ENCODE results near the gene BMP2K. TPM values are rescaled to one million over a fixed set of nuclear protein-coding genes. Genes with fewer than 3 reads are reported as not detected.

The BMP2K gene
- polyA plus RNA-seq, 1 donor (not counting 4 experiments of a cell fraction or from before 2014, with no cell fraction given): 35.4 TPM

- Histone ChIP-seq H3K9me3 (ENCODE audit: control insufficient read depth, low read depth, low read length) (no peaks in the 10 kb centered on the region), H3K27ac (ENCODE audit: control insufficient read depth, insufficient read depth, low read length) (no peak overlapping the region), H3K27me3 (ENCODE audit: control insufficient read depth, extremely low read depth, insufficient read depth, low read length) (no peaks in the 10 kb centered on the region), H3K4me2 (ENCODE audit: control insufficient read depth, extremely low read depth, insufficient read depth, low read depth, low read length) (no peak overlapping the region), H4K20me1 (ENCODE audit: control insufficient read depth, extremely low read depth, insufficient read depth, low read length) (no peaks in the 10 kb centered on the region), H3K36me3 (ENCODE audit: control insufficient read depth in 2 of 2, extremely low read depth in 1 of 2, insufficient read depth in 2 of 2, low read length in 2 of 2) (no peaks in the 10 kb centered on the region), H3K79me2 (ENCODE audit: control insufficient read depth, insufficient read depth, low read length) (no peaks in the 10 kb centered on the region), H3K4me1 (ENCODE audit: control insufficient read depth, extremely low read depth, insufficient read depth, low read length) (peaks cover 20% of the 10 kb centered on the region), H3K9ac (ENCODE audit: control insufficient read depth, extremely low read depth, insufficient read depth, low read length) (no peak overlapping the region), H2AFZ (ENCODE audit: control insufficient read depth, low read length) (no peak overlapping the region), H3K9me1 (ENCODE audit: control insufficient read depth, extremely low read depth, insufficient read depth, low read length) (no peaks in the 10 kb centered on the region), H3K4me3 (ENCODE audit: control insufficient read depth in 2 of 3, extremely low read depth in 1 of 3, insufficient read depth in 2 of 3, low read depth in 1 of 3, low read length in 3 of 3) (no peak overlapping the region)
- TF ChIP-seq CTCF (optimal IDR thresholded peaks at IDR 0.05 in 1 of 3, IDR thresholded peaks at IDR 0.05 in 1 of 3, conservative IDR thresholded peaks at IDR 0.05 in 1 of 3; ENCODE audit: extremely low read depth in 1 of 3, insufficient read depth in 2 of 3, low read length in 3 of 3): no peak
- TF ChIP-seq EZH2 (IDR thresholded peaks at IDR 0.05; ENCODE audit: low read length): no peak
- FAIRE-seq (peak; percentile 80), DNase-seq (ENCODE audit: low read depth, low spot score) (no peak)
- dilution Hi-C loops (cut with MboI; ENCODE audit: extremely low pct_ligation_motif_present, low sequenced_read_pairs): no loop called here
Observed at GRCh38 chr4:78768452-78769180, 7.5 kb upstream of the BMP2K start.

GRCh38 chr4:78770091-78770642, 6.0 kb upstream of the BMP2K start:
- Histone ChIP-seq H2AFZ (ENCODE audit: control insufficient read depth, low read length) (no peak overlapping the region), H3K4me1 (ENCODE audit: control insufficient read depth, extremely low read depth, insufficient read depth, low read length) (peaks cover 15% of the 10 kb centered on the region), H3K36me3 (ENCODE audit: control insufficient read depth in 2 of 2, extremely low read depth in 1 of 2, insufficient read depth in 2 of 2, low read length in 2 of 2) (no peaks in the 10 kb centered on the region), H3K9me3 (ENCODE audit: control insufficient read depth, low read depth, low read length) (no peaks in the 10 kb centered on the region), H3K9me1 (ENCODE audit: control insufficient read depth, extremely low read depth, insufficient read depth, low read length) (no peaks in the 10 kb centered on the region), H3K27ac (ENCODE audit: control insufficient read depth, insufficient read depth, low read length) (no peak overlapping the region), H3K27me3 (ENCODE audit: control insufficient read depth, extremely low read depth, insufficient read depth, low read length) (no peaks in the 10 kb centered on the region), H3K4me3 (ENCODE audit: control insufficient read depth in 2 of 3, extremely low read depth in 1 of 3, insufficient read depth in 2 of 3, low read depth in 1 of 3, low read length in 3 of 3) (no peak overlapping the region), H3K4me2 (ENCODE audit: control insufficient read depth, extremely low read depth, insufficient read depth, low read depth, low read length) (no peak overlapping the region), H3K79me2 (ENCODE audit: control insufficient read depth, insufficient read depth, low read length) (no peaks in the 10 kb centered on the region), H3K9ac (ENCODE audit: control insufficient read depth, extremely low read depth, insufficient read depth, low read length) (no peak overlapping the region), H4K20me1 (ENCODE audit: control insufficient read depth, extremely low read depth, insufficient read depth, low read length) (no peaks in the 10 kb centered on the region)
- no peak for TF ChIP-seq CTCF (optimal IDR thresholded peaks at IDR 0.05 in 1 of 3, IDR thresholded peaks at IDR 0.05 in 1 of 3, conservative IDR thresholded peaks at IDR 0.05 in 1 of 3; ENCODE audit: extremely low read depth in 1 of 3, insufficient read depth in 2 of 3, low read length in 3 of 3)
- TF ChIP-seq EZH2 (IDR thresholded peaks at IDR 0.05; ENCODE audit: low read length): no peak
- dilution Hi-C loops (cut with MboI; ENCODE audit: extremely low pct_ligation_motif_present, low sequenced_read_pairs): no loop called here
- FAIRE-seq (no peak), DNase-seq (ENCODE audit: low read depth, low spot score) (no peak)
